Heart left ventricle (tissue), 16 donors: Measurements from ENCODE around the gene HSPB3. TPM values are rescaled to one million over a fixed set of nuclear protein-coding genes. Genes with fewer than 3 reads are reported as not detected.

Source experiments
- ATAC-seq, 4 donors: fragments of 200-7000 bp; cut with Tn5 transposase; one replicate each; pipeline ENCODE4 v1.9.1; 2020 to 2022; ENCODE audit warnings: moderate library complexity in 4 of 4, mild to moderate bottlenecking in 3 of 4, moderate number of reproducible peaks in 1 of 4
- DNase-seq, 5 donors: peaks; one replicate each; pipeline ENCODE4 v3.0.0-alpha.2; 2020
- H3K27ac ChIP-seq, 12 donors: fragments of 200-600 bp; sonication (generic) in 4 of 12; one replicate each; pipeline versions ENCODE4 v1.5.0 to v1.8.0; 2016 to 2022; ENCODE audit warnings: mild to moderate bottlenecking in 2 of 12
- H3K27me3 ChIP-seq, 9 donors: fragments of 200-600 bp; sonication (generic) in 2 of 9; one replicate each; pipeline versions ENCODE4 v1.5.1 to v1.8.0; 2016 to 2022; ENCODE audit warnings: mild to moderate bottlenecking in 3 of 9
- H3K36me3 ChIP-seq, 9 donors: fragments of 200-600 bp; sonication (generic) in 2 of 9; one replicate each; pipeline versions ENCODE4 v1.5.0 to v1.8.0; 2018 to 2022; ENCODE audit warnings: mild to moderate bottlenecking in 2 of 9
- H3K4me1 ChIP-seq, 12 donors: fragments of 200-600 bp; sonication (generic) in 4 of 12; one replicate each; pipeline versions ENCODE4 v1.5.0 to v1.8.0; 2016 to 2022; ENCODE audit warnings: mild to moderate bottlenecking in 3 of 12
- H3K4me3 ChIP-seq, 12 donors: fragments of 200-600 bp; sonication (generic) in 4 of 12; one replicate each; pipeline versions ENCODE4 v1.5.0 to v1.8.0; 2017 to 2022; ENCODE audit warnings: mild to moderate bottlenecking in 9 of 12, moderate library complexity in 4 of 12
- H3K9me3 ChIP-seq, 12 donors: fragments of 200-600 bp; sonication (generic) in 4 of 12; one replicate each; pipeline versions ENCODE4 v1.5.0 to v1.8.0; 2016 to 2022; ENCODE audit warnings: mild to moderate bottlenecking in 1 of 12
- POLR2A ChIP-seq, 2 donors: fragments of 450-650 bp; IDR thresholded peaks; one replicate each; pipeline ENCODE4 v1.6.1; 2017; ENCODE audit warnings: antibody characterized with exemption in 2 of 2, mild to moderate bottlenecking in 2 of 2, moderate library complexity in 2 of 2
- WGBS, 4 donors: extraction: QIAGEN DNeasy Blood & Tissue Kit in 2 of 4; methylation state at CpG; one replicate each; pipeline versions ENCODE4 v1.1.5 to v1.1.7; 2013 to 2018; 5-methylcytosine and 5-hydroxymethylcytosine counted together
- intact Hi-C, 10 donors: fragments of 100-400 bp; cut with DNase I; formaldehyde crosslinking; loops; one replicate each; pipeline versions ENCODE4 v1.11.1 to v1.14.2; 2022
- polyA plus RNA-seq, 2 donors: library from polyadenylated mRNA; stranded (reverse); fragments of 200-250 nt; gene quantifications; one replicate each; pipeline ENCODE4 v1.2.3, GENCODE V29; 2013
- total RNA-seq, 9 donors: library from RNA; depleted of rRNA in 2 of 9; stranded (reverse); fragments of >200 nt in 2 of 9; fragmentation: NEBNext Ultra II Directional in 3 of 9; extraction: Animal tissue kit (Norgen Biotek cat#: 25700) in 3 of 9; gene quantifications; one replicate each; pipeline versions ENCODE4 v1.1.0 to v1.2.4, GENCODE V29; 2016 to 2023
- TF ChIP-seq, protein P1 (sequence below), 12 donors: fragments of 200-600 bp; sonication (generic) in 4 of 12; IDR thresholded peaks; one replicate each; pipeline versions ENCODE4 v1.5.0 to v1.8.0; 2018 to 2022; ENCODE audit warnings: antibody characterized with exemption in 12 of 12, mild to moderate bottlenecking in 5 of 12
- donor health status: ischemic (EF 13 %, LVEDD 7.1; RV severe dilation, severe dysfunction).
- donor health status: healthy with polysubstance abuse.
- donor health status: DM: no; HTN: yes; CAD: no.
- donor health status: DM: no; HTN: no; CAD: no.
- donor health status: ischemic (EF 25% LVEDD 6.9; RV normal size, moderate dysfunction).
- donor health status: ischemic (EF 25% LVEDD 5.7; RV mildly dilated, moderate dysfunction).
- donor health status: healthy.
- donor health status: DM: yes; HTN: yes; CAD: no.
- donor health status: ischemic (EF 35%, LVEDD 5.7; RV mildly dilated, moderate dysfunction).
- donor health status: nonischemic (EF 11% LVEDD 7.7; RV severe dilation, severe dysfunction).
- donor health status: DM: yes; HTN: yes; CAD: no.
- donor health status: PGD.
- donor health status: ischemic (EF 29% LVEDD 5.4; RV normal size, mild dysfunction).
- donor health status: nonischemic (EF 23%, LVEDD 6.1; RV moderate dilation, normal function).

Gene HSPB3
- total and polyA plus RNA-seq, 11 donors = 125 to 795 (median 317) TPM

DNA sequence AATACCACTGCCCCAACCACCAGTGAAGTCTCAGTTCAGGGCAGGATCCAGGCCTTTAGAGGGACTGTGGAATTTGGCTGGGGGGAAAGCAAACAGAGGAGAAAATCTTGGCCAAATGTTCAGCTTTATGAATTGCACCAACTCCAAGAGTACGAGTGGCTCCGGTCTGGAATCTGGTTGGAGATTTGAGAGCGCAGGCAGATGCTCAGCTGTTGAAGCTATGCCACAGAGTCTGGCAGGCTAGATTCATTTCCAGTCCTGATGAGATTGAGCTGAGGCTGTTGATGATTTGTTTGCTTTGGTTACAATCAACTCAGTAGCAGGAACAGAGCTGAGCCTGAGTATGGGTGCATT is 9.1 kb upstream of the HSPB3 start:
- Histone ChIP-seq H3K4me3 (peak overlapping the region in 1 of 12 donors; percentile 10), H3K27me3 (no peaks in the 10 kb centered on the region), H3K36me3 (no peaks in the 10 kb centered on the region), H3K9me3 (no peaks in the 10 kb centered on the region), H3K27ac (peak overlapping the region in 11 of 12 donors; percentile 43 to 77 (median 67)), H3K4me1 (peaks cover 0 to 32% (median 11%) of the 10 kb centered on the region in 12 donors)
- WGBS, 4 donors = 34 to 47% (median 38%) methylated on average over 3 of the region's 3 CpGs
- peak in 4 of 5 donors; percentile 29 to 61 (median 60) for DNase-seq
- TF ChIP-seq, protein P1, sequence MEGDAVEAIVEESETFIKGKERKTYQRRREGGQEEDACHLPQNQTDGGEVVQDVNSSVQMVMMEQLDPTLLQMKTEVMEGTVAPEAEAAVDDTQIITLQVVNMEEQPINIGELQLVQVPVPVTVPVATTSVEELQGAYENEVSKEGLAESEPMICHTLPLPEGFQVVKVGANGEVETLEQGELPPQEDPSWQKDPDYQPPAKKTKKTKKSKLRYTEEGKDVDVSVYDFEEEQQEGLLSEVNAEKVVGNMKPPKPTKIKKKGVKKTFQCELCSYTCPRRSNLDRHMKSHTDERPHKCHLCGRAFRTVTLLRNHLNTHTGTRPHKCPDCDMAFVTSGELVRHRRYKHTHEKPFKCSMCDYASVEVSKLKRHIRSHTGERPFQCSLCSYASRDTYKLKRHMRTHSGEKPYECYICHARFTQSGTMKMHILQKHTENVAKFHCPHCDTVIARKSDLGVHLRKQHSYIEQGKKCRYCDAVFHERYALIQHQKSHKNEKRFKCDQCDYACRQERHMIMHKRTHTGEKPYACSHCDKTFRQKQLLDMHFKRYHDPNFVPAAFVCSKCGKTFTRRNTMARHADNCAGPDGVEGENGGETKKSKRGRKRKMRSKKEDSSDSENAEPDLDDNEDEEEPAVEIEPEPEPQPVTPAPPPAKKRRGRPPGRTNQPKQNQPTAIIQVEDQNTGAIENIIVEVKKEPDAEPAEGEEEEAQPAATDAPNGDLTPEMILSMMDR (IDR thresholded peaks at IDR 0.05) = no peak
- no peak for TF ChIP-seq POLR2A (IDR thresholded peaks at IDR 0.05)
- ATAC-seq = peak; percentile 92 to 97 (median 96)
- intact Hi-C loops = loop anchor here in 2 of 10 donors (5.0 kb wide), 2 partner anchors 36 to 41 kb away; no protein-coding TSS in a partner anchor

DNA sequence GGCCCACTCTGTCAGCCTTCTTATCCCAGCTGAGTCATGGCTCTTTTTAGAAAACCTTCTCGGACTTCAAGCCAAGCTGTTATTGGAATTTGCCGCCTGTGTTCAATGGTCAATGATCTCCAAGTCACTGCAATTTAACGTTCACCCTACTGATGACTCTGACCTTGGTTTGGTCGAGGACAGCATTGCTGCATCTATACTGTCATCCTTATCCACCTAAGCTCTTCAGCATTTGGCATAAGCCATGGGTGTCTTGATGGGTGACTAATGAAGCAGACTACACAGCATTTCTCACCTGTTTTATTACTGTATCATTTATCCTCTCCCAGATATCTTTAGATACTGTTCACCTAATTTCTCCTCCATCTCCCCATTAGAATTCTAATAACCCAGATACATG is 5.6 kb upstream of the HSPB3 start:
- ATAC-seq (no peak), DNase-seq (no peak)
- 72 to 81% (median 77%) methylated on average over 4 of the region's 4 CpGs for WGBS, 4 donors
- H3K4me3 ChIP-seq = no peak overlapping the region
- H3K27me3 ChIP-seq = no peaks in the 10 kb centered on the region
- peaks cover 0 to 38% (median 11%) of the 10 kb centered on the region in 12 donors for H3K4me1 ChIP-seq
- no peaks in the 10 kb centered on the region for H3K9me3 ChIP-seq
- no peaks in the 10 kb centered on the region for H3K36me3 ChIP-seq
- intact Hi-C loops = loop anchor here in 2 of 10 donors (5.0 kb wide), 2 partner anchors 32 to 37 kb away; no protein-coding TSS in a partner anchor
- TF ChIP-seq, protein P1 (IDR thresholded peaks at IDR 0.05) = no peak
- TF ChIP-seq POLR2A (IDR thresholded peaks at IDR 0.05) = no peak
- no peak overlapping the region for H3K27ac ChIP-seq

DNA sequence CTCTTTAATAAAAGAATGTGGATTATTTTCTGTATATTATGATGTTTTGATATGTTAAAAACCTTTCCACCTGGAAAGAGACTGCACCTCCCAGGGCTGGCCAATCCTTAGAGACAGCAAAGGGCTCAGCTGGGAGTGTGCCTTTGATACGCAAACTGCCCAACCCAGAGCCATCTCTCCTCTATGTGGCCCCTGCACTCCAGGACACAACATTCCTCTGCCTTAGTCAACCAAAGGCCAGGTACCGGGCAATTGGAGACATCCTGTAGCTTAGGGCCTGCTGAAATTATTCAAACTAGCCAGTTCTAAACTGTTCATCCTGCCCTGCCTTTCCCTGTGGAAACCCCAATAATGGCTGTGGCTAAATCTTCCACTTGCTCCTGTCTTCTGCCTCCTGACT is 5.0 kb upstream of the HSPB3 start:
- Histone ChIP-seq H3K9me3 (no peaks in the 10 kb centered on the region), H3K4me3 (no peak overlapping the region), H3K36me3 (no peaks in the 10 kb centered on the region), H3K27ac (no peak overlapping the region), H3K4me1 (peaks cover 0 to 38% (median 9%) of the 10 kb centered on the region in 12 donors), H3K27me3 (no peaks in the 10 kb centered on the region)
- no peak for TF ChIP-seq POLR2A (IDR thresholded peaks at IDR 0.05)
- TF ChIP-seq, protein P1 (IDR thresholded peaks at IDR 0.05) = no peak
- no peak for ATAC-seq
- no peak for DNase-seq
- WGBS, 4 donors = 88 to 96% (median 91%) methylated on average over 2 of the region's 2 CpGs
- intact Hi-C loops = no loop called here

DNA sequence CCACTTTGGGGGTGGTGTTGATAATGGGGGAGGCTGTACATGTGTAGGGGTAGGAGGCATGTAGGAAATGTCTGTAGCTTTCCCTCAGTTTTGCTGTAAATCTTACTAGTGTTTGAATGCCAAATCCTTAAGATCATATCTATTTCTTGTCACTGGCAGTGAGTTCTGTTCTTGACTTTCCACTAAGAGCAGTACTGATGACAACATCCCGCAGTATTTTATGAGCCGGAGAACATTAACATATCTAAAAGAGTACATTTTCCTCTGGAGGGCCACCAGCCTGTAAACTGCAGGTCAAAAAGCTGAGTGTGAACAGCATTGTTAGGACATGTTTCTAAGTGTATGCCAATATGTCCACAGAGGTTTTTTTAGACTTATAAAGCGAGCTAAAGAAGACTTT is 2.5 kb upstream of the HSPB3 start:
- Histone ChIP-seq H3K27ac (peak overlapping the region in 2 of 12 donors; percentile 5 to 7), H3K9me3 (no peaks in the 10 kb centered on the region), H3K4me1 (peaks cover 0 to 24% (median 0%) of the 10 kb centered on the region in 12 donors), H3K27me3 (no peaks in the 10 kb centered on the region), H3K36me3 (no peaks in the 10 kb centered on the region), H3K4me3 (no peak overlapping the region)
- no peak for ATAC-seq
- TF ChIP-seq, protein P1 (IDR thresholded peaks at IDR 0.05) = no peak
- TF ChIP-seq POLR2A (IDR thresholded peaks at IDR 0.05) = no peak
- intact Hi-C loops = no loop called here
- DNase-seq = no peak
- WGBS, 4 donors = 54 to 62% (median 55%) methylated on average over 3 of the region's 3 CpGs
